ENCODE data around the gene SUMF1. TPM values are rescaled to one million over a fixed set of nuclear protein-coding genes. Genes with fewer than 3 reads are reported as not detected.
"Not testable (repeated sequence)": the region's sequence is repeated elsewhere in the genome, so short reads cannot be mapped to it uniquely, and the experiment has no call there.

SUMF1 gene
- total RNA-seq, 1 donor from 2014 or later: 17.5 TPM

DNA sequence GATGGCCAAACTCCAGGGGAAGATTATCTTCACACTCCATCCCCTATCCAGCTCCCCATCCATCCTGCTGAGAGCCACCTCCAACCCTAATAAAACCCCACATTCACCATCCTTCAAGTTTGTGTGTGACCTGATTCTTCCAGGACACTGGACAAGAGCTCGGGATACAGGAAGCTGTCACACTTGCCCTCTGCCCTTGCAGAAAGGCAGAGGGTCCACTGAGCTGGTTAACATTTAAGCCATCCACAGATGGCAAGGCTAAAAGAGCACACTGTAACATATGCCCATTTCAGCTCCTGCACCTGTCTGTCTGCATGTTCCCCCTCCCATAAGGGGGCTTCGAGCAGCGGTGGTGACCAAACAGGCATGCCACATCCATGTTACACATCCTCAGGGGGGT, 134.1 kb downstream of the SUMF1 start:
- H3K27ac Mint-ChIP-seq (ENCODE audit: unreplicated experiment): no peak overlapping the region
- no peak for DNase-seq (ENCODE audit: low spot score)
- H3K4me1 Mint-ChIP-seq (ENCODE audit: unreplicated experiment): peaks cover 13% of the 10 kb centered on the region
- no peak overlapping the region for H3K4me3 Mint-ChIP-seq (ENCODE audit: unreplicated experiment)
- H3K9me3 Mint-ChIP-seq (ENCODE audit: unreplicated experiment): peaks cover 9% of the 10 kb centered on the region
- TF ChIP-seq, protein P1, sequence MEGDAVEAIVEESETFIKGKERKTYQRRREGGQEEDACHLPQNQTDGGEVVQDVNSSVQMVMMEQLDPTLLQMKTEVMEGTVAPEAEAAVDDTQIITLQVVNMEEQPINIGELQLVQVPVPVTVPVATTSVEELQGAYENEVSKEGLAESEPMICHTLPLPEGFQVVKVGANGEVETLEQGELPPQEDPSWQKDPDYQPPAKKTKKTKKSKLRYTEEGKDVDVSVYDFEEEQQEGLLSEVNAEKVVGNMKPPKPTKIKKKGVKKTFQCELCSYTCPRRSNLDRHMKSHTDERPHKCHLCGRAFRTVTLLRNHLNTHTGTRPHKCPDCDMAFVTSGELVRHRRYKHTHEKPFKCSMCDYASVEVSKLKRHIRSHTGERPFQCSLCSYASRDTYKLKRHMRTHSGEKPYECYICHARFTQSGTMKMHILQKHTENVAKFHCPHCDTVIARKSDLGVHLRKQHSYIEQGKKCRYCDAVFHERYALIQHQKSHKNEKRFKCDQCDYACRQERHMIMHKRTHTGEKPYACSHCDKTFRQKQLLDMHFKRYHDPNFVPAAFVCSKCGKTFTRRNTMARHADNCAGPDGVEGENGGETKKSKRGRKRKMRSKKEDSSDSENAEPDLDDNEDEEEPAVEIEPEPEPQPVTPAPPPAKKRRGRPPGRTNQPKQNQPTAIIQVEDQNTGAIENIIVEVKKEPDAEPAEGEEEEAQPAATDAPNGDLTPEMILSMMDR (IDR thresholded peaks at IDR 0.05; ENCODE audit: unreplicated experiment): no peak
- H3K36me3 Mint-ChIP-seq (ENCODE audit: low read depth, unreplicated experiment): peaks cover 18% of the 10 kb centered on the region
- H3K27me3 Mint-ChIP-seq (ENCODE audit: unreplicated experiment): peaks cover 2% of the 10 kb centered on the region

DNA sequence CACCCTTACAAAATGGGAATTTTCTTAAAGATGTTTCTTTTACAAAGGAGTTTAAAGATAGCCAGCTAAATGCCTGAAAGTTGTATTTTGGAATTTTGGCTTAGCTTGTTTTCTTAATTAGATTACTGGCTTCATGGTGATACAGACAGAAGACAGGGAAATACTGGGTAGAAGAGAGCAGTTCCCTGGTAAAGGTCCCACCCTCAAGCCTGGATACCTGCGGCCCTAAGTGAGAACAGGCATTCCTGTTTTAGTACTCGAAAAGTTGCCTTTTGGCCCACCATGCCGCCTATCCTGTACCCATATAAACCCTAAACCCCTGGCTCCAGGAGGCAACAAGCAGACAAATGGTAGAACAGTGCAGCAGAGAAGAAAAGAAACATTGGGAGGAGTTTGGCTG, 134.5 kb downstream of the SUMF1 start:
- peaks cover 18% of the 10 kb centered on the region for H3K36me3 Mint-ChIP-seq (ENCODE audit: low read depth, unreplicated experiment)
- H3K4me3 Mint-ChIP-seq (ENCODE audit: unreplicated experiment): no peak overlapping the region
- H3K27me3 Mint-ChIP-seq (ENCODE audit: unreplicated experiment): peaks cover 1% of the 10 kb centered on the region
- H3K4me1 Mint-ChIP-seq (ENCODE audit: unreplicated experiment): peaks cover 11% of the 10 kb centered on the region
- H3K27ac Mint-ChIP-seq (ENCODE audit: unreplicated experiment): no peak overlapping the region
- TF ChIP-seq, protein P1 (IDR thresholded peaks at IDR 0.05; ENCODE audit: unreplicated experiment): no peak
- peaks cover 9% of the 10 kb centered on the region for H3K9me3 Mint-ChIP-seq (ENCODE audit: unreplicated experiment)
- no peak for DNase-seq (ENCODE audit: low spot score)

DNA sequence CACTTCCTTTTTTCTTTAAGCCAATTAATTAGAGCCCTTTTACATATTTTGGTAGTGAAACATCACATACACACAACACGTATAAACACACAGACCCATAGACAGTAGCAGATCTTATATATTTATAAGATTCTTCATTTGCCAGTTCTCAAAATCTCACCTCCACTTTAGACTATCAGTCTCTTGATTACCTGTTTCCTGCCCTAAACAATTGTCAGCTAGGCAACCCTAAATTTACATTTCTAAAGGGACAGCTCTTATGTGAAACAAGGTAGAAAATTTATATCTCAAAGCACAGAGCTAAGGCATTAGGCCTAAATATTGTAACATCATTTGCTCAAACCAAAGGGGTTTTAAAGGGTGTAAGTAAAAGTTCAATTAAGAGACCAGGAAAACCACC, 135.0 kb downstream of the SUMF1 start:
- no peak overlapping the region for H3K27ac Mint-ChIP-seq (ENCODE audit: unreplicated experiment)
- peaks cover 6% of the 10 kb centered on the region for H3K4me1 Mint-ChIP-seq (ENCODE audit: unreplicated experiment)
- peaks cover 18% of the 10 kb centered on the region for H3K36me3 Mint-ChIP-seq (ENCODE audit: low read depth, unreplicated experiment)
- H3K27me3 Mint-ChIP-seq (ENCODE audit: unreplicated experiment): peaks cover 1% of the 10 kb centered on the region
- H3K9me3 Mint-ChIP-seq (ENCODE audit: unreplicated experiment): peaks cover 9% of the 10 kb centered on the region
- no peak for DNase-seq (ENCODE audit: low spot score)
- TF ChIP-seq, protein P1 (IDR thresholded peaks at IDR 0.05; ENCODE audit: unreplicated experiment): no peak
- no peak overlapping the region for H3K4me3 Mint-ChIP-seq (ENCODE audit: unreplicated experiment)

DNA sequence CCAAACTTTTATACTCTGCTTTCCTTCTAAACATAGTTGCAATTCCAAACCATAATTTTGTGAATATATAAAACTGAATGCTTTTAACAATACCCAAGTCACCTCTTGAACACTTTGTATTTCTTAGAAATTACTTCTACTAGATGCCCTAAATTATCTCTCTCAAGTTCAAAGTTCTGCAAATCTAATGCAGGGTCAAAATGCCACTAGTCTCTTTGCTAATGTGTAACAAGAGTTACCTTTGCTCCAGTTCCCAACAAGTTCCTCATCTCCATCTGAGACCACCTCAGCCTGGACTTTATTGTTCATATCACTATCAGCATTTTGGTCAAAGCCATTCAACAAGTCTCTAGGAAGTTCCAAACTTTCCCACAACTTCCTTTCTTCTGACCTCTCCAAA, 137.3 kb downstream of the SUMF1 start:
- Mint-ChIP-seq H3K4me3 (ENCODE audit: unreplicated experiment) (peak overlapping the region; percentile 56), H3K36me3 (ENCODE audit: low read depth, unreplicated experiment) (peaks cover 18% of the 10 kb centered on the region)
- not testable (repeated sequence) for H3K27ac Mint-ChIP-seq (ENCODE audit: unreplicated experiment)

DNA sequence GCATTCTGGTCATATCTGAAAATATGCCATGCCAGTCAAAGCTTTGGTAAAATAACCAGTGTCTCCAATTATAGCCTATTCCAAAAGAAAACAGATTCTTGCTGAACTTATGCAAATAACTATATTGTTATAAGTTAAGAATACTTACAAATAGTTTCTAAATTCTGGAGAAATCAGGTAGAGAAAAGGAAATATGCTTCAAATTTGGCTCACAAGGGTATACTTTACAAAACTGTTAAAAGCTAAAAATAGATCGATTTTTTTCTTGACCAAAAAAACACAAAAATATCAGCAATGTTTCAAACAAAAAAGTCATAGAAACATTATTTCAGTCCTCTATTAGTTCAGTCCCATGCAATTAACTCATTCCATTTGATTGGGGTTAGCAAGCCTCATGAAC, 140.2 kb downstream of the SUMF1 start:
- no peak for DNase-seq (ENCODE audit: low spot score)
- H3K27ac Mint-ChIP-seq (ENCODE audit: unreplicated experiment): no peak overlapping the region
- H3K27me3 Mint-ChIP-seq (ENCODE audit: unreplicated experiment): no peaks in the 10 kb centered on the region
- TF ChIP-seq, protein P1 (IDR thresholded peaks at IDR 0.05; ENCODE audit: unreplicated experiment): no peak
- H3K4me3 Mint-ChIP-seq (ENCODE audit: unreplicated experiment): no peak overlapping the region
- H3K36me3 Mint-ChIP-seq (ENCODE audit: low read depth, unreplicated experiment): peaks cover 18% of the 10 kb centered on the region
- H3K4me1 Mint-ChIP-seq (ENCODE audit: unreplicated experiment): peaks cover under 1% of the 10 kb centered on the region
- peaks cover 9% of the 10 kb centered on the region for H3K9me3 Mint-ChIP-seq (ENCODE audit: unreplicated experiment)

More for the DNA sequence above, 137.3 kb downstream of the SUMF1 start:
- H3K4me1 Mint-ChIP-seq (ENCODE audit: unreplicated experiment); H3K27me3 Mint-ChIP-seq (ENCODE audit: unreplicated experiment); DNase-seq (ENCODE audit: low spot score); H3K9me3 Mint-ChIP-seq (ENCODE audit: unreplicated experiment): not testable (repeated sequence)

All from endothelial cell (in vitro differentiated cells).